ENCODE measurements around the gene C16orf95.

Gene C16orf95

GRCh38 chr16:87316450-87316922 is 706 bp downstream of the C16orf95 start:
- no peak for DNase-seq (ENCODE audit: low spot score)

- no peak for DNase-seq (ENCODE audit: low spot score)
Measured at GRCh38 chr16:87314990-87315420, 2.2 kb downstream of the C16orf95 start.

- no peak for DNase-seq (ENCODE audit: low spot score)
Measured at GRCh38 chr16:87312008-87312407, 5.2 kb downstream of the C16orf95 start.

- no peak for DNase-seq (ENCODE audit: low spot score)
Measured at GRCh38 chr16:87311387-87311786, 5.8 kb downstream of the C16orf95 start.

- no peak for DNase-seq (ENCODE audit: low spot score)
Measured at GRCh38 chr16:87310610-87311009, 6.6 kb downstream of the C16orf95 start.

- no peak for DNase-seq (ENCODE audit: low spot score)
Measured at GRCh38 chr16:87309620-87310525, 7.3 kb downstream of the C16orf95 start.

- DNase-seq (ENCODE audit: low spot score) = no peak
Measured at GRCh38 chr16:87308826-87309225, 8.4 kb downstream of the C16orf95 start.

GRCh38 chr16:87306516-87306915 is 10.7 kb downstream of the C16orf95 start:
- DNase-seq (ENCODE audit: low spot score) = no peak

GRCh38 chr16:87305505-87306391 is 11.4 kb downstream of the C16orf95 start:
- peak; percentile 56 for DNase-seq (ENCODE audit: low spot score)

GRCh38 chr16:87304951-87305350 is 12.2 kb downstream of the C16orf95 start:
- no peak for DNase-seq (ENCODE audit: low spot score)

- no peak for DNase-seq (ENCODE audit: low spot score)
Measured at GRCh38 chr16:87303962-87304521, 13.2 kb downstream of the C16orf95 start.

- DNase-seq (ENCODE audit: low spot score) = no peak
Measured at GRCh38 chr16:87303431-87303930, 13.7 kb downstream of the C16orf95 start.

- DNase-seq (ENCODE audit: low spot score) = no peak
Measured at GRCh38 chr16:87298857-87299465, 18.2 kb downstream of the C16orf95 start.

- DNase-seq (ENCODE audit: low spot score) = peak; percentile 75
Measured at GRCh38 chr16:87297918-87298631, 19.1 kb downstream of the C16orf95 start.

GRCh38 chr16:87297407-87297806 is 19.8 kb downstream of the C16orf95 start:
- DNase-seq (ENCODE audit: low spot score) = no peak

- DNase-seq (ENCODE audit: low spot score) = no peak
Measured at GRCh38 chr16:87295661-87296531, 21.3 kb downstream of the C16orf95 start.

- DNase-seq (ENCODE audit: low spot score) = no peak
Measured at GRCh38 chr16:87295259-87295658, 21.9 kb downstream of the C16orf95 start.

GRCh38 chr16:87293990-87294389 is 23.2 kb downstream of the C16orf95 start:
- DNase-seq (ENCODE audit: low spot score) = no peak

- no peak for DNase-seq (ENCODE audit: low spot score)
Measured at GRCh38 chr16:87291944-87292343, 25.2 kb downstream of the C16orf95 start.

GRCh38 chr16:87288753-87289362 is 28.3 kb downstream of the C16orf95 start:
- no peak for DNase-seq (ENCODE audit: low spot score)

All from ecto neural progenitor cell (in vitro differentiated cells).